ENCODE results near the gene IMMP2L.
"Not testable (repeated sequence)": the region's sequence is repeated elsewhere in the genome, so short reads cannot be mapped to it uniquely, and the experiment has no call there.

Gene IMMP2L

GRCh38 chr7:110660637-110661036, 901.7 kb downstream of the IMMP2L start:
- not testable (repeated sequence) for DNase-seq

GRCh38 chr7:110650328-110650727, 912.0 kb downstream of the IMMP2L start:
- no peak for DNase-seq

- no peak for DNase-seq
These were observed 915.0 kb downstream of the IMMP2L start for GRCh38 chr7:110647266-110647665.

GRCh38 chr7:110646804-110647203, 915.5 kb downstream of the IMMP2L start:
- DNase-seq = no peak

GRCh38 chr7:110645616-110646015, 916.7 kb downstream of the IMMP2L start:
- no peak for DNase-seq

- no peak for DNase-seq
These were observed 917.2 kb downstream of the IMMP2L start for GRCh38 chr7:110645060-110645459.

- DNase-seq = no peak
These were observed 925.0 kb downstream of the IMMP2L start for GRCh38 chr7:110637252-110637651.

- no peak for DNase-seq
These were observed 929.0 kb downstream of the IMMP2L start for GRCh38 chr7:110633313-110633712.

GRCh38 chr7:110626414-110626813, 935.9 kb downstream of the IMMP2L start:
- DNase-seq = no peak

GRCh38 chr7:110625294-110625693, 937.0 kb downstream of the IMMP2L start:
- no peak for DNase-seq

GRCh38 chr7:110623436-110623835, 938.9 kb downstream of the IMMP2L start:
- no peak for DNase-seq

- no peak for DNase-seq
These were observed 941.0 kb downstream of the IMMP2L start for GRCh38 chr7:110621289-110621688.

GRCh38 chr7:110620110-110620735, 942.1 kb downstream of the IMMP2L start:
- no peak for DNase-seq

All from activated CD4-positive, CD25-positive, alpha-beta regulatory T cell (primary cell).